GM19463 (cell line): ENCODE data around the gene FTO.

Experiments used
- ATAC-seq: cut with Tn5 transposase; IDR thresholded peaks from one replicate; pipeline ENCODE4 v1.9.1; 2021; ENCODE audit warnings: mild to moderate bottlenecking, moderate library complexity; ENCODE audit not compliant: unreplicated experiment

Gene FTO

GRCh38 chr16:53779186-53779585 is 75.2 kb downstream of the FTO start:
- ATAC-seq: no peak

DNA sequence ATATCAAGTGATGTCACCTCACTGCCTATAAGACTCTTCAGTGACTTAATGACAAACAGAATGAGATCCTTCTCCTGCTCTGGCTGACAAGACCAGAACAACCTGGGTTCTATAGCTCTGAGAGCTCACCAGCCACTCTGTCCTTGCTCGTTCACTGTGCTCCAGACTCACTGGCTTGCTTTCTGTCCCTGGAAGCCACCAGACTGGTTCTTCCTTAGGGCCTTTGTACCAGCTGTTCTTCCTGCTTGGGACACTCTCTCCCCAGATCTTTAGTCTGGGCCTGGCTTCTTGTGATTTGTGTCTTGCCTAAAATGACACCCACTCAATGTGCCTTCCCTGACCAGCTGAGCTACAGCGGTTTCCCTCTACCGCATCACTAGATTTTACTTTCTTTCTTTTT is 76.1 kb downstream of the FTO start:
- no peak for ATAC-seq

DNA sequence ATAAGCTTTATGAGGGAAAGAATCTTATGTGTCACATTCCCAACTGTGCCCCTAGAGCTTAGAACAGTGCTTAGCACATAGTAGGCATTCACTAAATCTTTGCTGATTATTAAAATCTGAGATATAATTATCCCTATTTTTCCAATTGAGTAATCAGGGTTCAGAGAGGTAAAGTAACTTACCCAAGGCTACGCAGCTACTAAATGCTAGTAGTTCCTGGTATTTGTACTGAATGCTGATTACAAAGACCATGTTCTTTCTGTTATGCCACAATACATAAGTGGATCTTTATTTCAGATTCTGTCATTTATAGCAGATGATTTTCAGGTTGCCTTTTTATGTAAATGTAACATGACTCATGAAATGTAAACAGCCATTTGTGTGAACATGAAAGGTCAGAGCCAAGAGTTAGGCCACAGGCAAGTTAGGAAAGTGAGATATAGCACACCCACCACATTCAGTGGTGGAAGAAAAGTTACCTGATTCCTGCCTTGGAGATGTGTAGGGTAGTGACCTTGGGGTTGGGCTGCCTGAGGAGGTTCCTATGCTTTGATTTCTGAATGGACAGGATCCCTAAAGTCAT is 77.2 kb downstream of the FTO start:
- no peak for ATAC-seq

DNA sequence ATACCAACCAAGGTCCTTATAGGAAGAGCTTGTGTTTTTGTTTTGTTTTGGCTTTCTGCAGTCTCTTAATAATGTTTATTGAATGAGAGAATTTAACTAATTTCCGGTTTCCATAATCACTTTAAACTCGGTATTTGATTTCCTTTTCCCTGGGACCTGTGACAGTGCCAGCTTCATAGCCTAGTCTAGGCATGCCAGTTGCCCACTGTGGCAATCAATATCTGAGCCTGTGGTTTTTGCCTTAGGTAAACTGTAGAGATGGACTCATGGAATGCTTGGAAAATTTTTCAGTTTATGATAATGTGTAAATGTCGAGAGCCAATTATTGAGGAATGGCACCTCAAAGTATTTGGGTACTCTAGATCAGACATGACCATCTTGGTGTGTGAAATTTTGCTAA is 78.2 kb downstream of the FTO start:
- ATAC-seq: no peak

DNA sequence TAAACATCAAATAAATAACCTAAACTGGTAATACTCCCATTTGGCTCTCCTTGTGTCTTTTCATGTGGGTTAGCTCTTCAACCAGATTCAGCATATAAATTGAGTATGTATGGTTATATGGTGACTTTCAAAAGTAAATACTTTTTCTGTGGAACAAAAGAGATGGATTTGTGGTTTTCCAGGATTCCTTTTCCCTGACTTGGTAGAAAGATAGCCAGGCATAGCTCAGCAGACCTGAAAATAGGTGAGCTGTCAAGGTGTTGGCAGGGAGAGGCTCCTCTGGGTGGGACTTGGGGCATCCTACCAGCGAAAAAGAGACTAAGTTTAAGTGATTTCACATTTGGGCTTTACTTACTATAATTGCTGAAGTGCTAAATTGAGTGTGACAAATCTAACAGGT is 80.3 kb downstream of the FTO start:
- ATAC-seq: no peak

DNA sequence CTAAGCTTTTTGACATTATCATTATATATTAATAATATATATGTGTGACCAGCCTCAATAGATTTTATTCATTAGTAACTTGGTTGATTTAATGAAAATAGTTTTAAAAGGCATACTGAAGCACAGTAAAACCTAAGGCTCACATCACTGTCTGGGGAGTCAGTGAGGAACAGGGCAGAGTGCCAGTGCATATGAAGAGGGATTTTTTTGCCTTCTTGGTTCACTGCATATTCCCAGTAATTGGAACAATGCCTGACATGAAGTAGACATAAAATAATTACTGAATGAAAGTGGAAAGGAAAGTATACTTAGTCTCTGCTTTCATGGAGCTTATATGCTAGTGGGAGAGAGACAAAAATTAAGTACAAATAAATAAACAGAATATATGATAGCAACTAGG is 81.1 kb downstream of the FTO start:
- ATAC-seq: no peak

GRCh38 chr16:53785916-53786315 is 82.0 kb downstream of the FTO start:
- ATAC-seq: no peak

GRCh38 chr16:53787423-53787822 is 83.5 kb downstream of the FTO start:
- ATAC-seq: no peak

GRCh38 chr16:53789137-53789536 is 85.2 kb downstream of the FTO start:
- no peak for ATAC-seq

DNA sequence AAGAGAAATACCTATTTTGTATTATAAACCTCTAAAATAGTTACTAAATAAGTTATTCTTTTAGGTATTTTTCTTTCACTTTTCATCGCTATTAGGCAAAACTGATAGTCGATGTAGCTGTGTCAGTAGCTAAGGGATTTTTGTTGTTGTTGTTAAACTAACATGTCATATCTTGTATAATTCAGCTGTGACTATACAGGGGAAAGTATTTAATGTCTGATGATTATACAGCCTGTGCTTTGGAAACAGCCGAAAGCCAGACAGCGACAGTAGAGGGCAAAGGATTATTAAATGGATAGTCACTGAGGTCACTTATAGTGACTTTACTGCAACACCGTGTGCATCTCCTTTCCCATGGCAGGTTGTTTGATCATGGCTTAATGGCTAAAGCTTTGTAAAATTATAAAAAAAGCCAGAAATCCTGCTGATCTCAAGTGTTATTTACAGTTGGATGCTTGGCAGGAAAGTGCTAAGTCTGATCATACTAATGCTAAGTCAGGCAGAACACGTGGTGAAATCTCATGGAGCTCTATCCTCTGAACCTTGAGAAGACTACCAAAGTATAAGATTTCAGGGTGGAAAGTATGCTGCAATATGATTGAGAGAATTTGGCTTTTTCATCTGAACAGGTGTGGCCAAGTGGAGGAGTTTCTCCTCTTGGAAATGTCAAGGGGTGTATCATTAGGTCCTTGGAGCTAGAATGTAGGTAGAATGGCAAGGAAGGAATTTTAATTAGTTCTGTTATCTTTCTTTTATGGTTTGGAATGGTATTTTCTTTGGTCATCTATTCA is 88.4 kb downstream of the FTO start:
- ATAC-seq: no peak

- ATAC-seq: no peak
Measured at GRCh38 chr16:53803451-53803850, 99.5 kb downstream of the FTO start.

- ATAC-seq: no peak
Measured at GRCh38 chr16:53803998-53804397, 100.0 kb downstream of the FTO start.

- ATAC-seq: no peak
Measured at GRCh38 chr16:53804467-53804866, 100.5 kb downstream of the FTO start.

GRCh38 chr16:53805113-53805512 is 101.2 kb downstream of the FTO start:
- ATAC-seq: no peak

DNA sequence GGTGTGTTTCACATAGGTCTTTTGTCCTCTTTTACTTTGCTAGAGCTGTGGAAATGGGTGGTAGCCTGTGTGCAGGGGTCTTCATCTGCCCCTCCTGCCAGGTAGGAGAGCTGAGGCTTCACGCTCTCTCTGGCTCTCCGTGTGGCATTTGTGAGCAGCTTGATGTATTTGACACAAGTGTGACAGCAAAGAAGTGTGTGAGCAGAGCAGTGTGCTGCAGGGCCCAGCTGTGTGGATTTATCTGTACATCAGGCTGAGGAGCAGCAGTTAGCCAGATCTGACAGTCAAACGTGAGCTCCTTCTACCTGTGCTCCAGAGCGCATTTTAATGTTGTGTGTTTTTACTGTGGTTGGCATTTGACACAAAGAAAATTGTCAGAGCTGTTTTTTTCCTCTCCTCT is 101.8 kb downstream of the FTO start:
- ATAC-seq: no peak

DNA sequence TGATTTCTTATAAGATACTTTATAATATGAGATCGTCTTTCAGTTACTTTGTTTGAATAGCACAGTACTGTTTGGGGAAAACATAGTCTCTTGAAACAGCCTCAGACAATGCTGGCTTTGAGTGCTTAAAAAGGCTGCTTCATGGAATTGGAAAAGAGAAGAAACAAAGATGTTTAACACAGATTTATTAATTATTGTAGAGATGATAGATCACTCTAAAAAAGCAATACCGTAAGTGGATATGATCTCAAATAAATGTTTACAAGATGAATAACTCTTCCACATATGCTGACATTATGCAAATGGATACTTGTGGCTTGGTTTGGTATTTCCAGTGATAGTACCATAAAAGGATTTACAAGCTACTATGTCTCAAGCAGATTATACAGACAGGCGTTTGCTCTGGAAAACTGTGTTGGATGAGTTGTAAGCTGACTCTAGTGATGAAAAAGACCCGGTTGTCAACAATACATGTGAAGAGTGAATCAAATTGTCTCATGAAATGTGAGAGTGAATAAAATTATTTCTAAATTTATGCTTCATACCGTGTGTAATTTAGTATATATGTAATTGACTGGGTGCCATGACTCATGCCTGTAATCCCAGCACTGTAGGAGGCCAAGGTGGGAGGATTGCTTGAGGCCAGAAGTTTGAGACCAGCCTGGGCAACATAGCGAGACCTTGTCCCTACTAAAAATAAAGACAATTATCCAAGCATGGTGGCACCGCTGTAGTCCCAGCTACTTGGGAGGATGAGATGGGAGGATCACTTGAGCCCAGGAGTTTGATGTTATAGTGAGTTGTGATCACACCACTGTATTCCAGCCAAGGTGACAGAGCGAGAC is 105.4 kb downstream of the FTO start:
- no peak for ATAC-seq

- ATAC-seq: no peak
Measured at GRCh38 chr16:53812914-53813313, 109.0 kb downstream of the FTO start.

DNA sequence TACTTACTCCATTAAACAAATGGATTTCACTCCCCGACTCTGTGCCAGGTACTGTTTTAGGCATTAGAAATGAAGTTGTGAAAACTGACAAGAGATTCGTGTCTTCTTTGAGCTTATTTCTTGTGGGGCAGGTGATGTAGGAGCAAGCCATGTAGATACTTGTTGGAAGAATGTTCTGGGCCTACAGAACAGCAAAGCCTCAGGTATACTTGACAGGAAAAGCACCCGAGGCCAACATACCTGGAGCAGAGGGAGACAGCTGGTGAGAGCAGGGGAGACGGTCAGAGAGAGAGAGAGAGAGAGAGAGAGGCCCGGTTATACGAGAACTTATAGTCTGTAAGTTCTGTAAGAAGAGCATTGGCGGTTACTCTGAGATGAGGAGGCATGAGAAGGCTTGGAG is 110.8 kb downstream of the FTO start:
- no peak for ATAC-seq

GRCh38 chr16:53816211-53816836 is 112.4 kb downstream of the FTO start:
- no peak for ATAC-seq

DNA sequence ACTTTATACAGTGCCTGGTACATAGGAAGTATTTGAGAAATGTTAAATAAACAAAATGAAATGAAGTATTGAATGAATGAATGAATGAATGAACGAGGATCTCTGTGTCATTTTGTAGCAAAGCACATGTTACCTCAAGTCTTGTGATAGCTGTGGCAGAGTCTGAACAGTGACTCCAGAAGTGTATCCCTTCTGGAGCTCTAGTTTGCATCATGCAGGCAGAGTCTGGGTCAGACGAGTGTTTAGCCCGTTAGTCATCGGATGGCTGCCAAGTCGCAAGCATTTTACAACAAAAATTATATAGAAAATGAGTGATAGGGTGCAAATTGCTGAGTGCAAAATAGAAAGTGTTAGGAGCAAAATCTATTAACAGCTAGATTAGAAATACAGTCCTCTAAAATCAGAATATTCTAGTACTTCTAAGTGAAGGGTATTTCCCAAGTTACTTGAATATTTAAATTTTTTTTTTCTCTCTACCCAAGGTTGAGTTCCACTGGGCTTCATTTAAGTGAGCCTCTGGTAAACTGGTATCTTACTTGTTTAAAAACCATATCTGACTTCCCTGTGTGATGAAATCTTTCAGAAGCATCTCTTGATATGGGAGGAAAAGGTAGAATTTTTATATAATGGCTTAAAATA is 113.3 kb downstream of the FTO start:
- no peak for ATAC-seq
